Measurements from ENCODE around the gene KRT34. TPM values are rescaled to one million over a fixed set of nuclear protein-coding genes. Genes with fewer than 3 reads are reported as not detected.

Gene KRT34
- total RNA-seq, 1 experiment from 2014 or later, result not detected

GRCh38 chr17:41366070-41366469 lies 16.0 kb downstream of the KRT34 start:
- no peaks in the 10 kb centered on the region for H3K79me2 ChIP-seq (ENCODE audit: insufficient read depth, low read length)
- H3K36me3 ChIP-seq (ENCODE audit: control insufficient read depth in 1 of 2, insufficient read depth in 2 of 2, low read length in 2 of 2), result no peaks in the 10 kb centered on the region
- ATAC-seq, result no peak
- H3K4me2 ChIP-seq (ENCODE audit: low read length), result no peak overlapping the region
- H2AFZ ChIP-seq (ENCODE audit: low read depth, low read length, poor library complexity, severe bottlenecking), result no peak overlapping the region
- peaks cover 0 to 4% of the 10 kb centered on the region in 2 experiments; a peak in 1 of 4 replicates for H3K4me1 ChIP-seq (ENCODE audit: control insufficient read depth in 1 of 2, insufficient read depth in 2 of 2, low read length in 2 of 2)
- ChIA-PET RAD21 (ENCODE audit: low non-redundant PET in 1 of 2, low total read pairs in 2 of 2, uncharacterized antibody in 2 of 2, unreplicated experiment in 2 of 2) (no interaction called here), CTCF (no interaction called here), POLR2A (no interaction called here)
- intact Hi-C loops (cut with micrococcal nuclease), result no loop called here
- BruUV-seq (replicated peaks), result no TSS peak
- no peaks in the 10 kb centered on the region for H4K20me1 ChIP-seq (ENCODE audit: insufficient read depth)
- H3K9me3 ChIP-seq (ENCODE audit: control insufficient read depth in 1 of 2, insufficient read depth in 1 of 2, low read depth in 1 of 2, low read length in 2 of 2), result no peaks in the 10 kb centered on the region
- no peak overlapping the region for H3K27ac ChIP-seq (ENCODE audit: low read depth, low read length)
- DNase-seq (ENCODE audit: low read depth, low spot score), result no peak
- no peaks in the 10 kb centered on the region for H3K9me2 ChIP-seq (ENCODE audit: insufficient read depth)
- H3K9ac ChIP-seq (ENCODE audit: low read length), result no peak overlapping the region
- TF ChIP-seq TCF7L2 (IDR thresholded peaks at IDR 0.05; ENCODE audit: borderline replicate concordance, extremely low read depth, insufficient read depth, insufficient read length) (no peak), SIN3A (IDR thresholded peaks at IDR 0.05; ENCODE audit: low read depth) (no peak), RAD21 (IDR thresholded peaks at IDR 0.05; ENCODE audit: low read depth) (no peak), CTCF (IDR thresholded peaks at IDR 0.05 in 2 of 3, conservative IDR thresholded peaks at IDR 0.05 in 1 of 3; ENCODE audit: borderline replicate concordance in 1 of 3, insufficient read depth in 1 of 3, low read depth in 2 of 3, low read length in 2 of 3) (no peak), ATF3 (IDR thresholded peaks at IDR 0.05) (no peak), SP1 (IDR thresholded peaks at IDR 0.05; ENCODE audit: low read depth) (no peak), POLR2AphosphoS5 (IDR thresholded peaks at IDR 0.05; ENCODE audit: low read depth, low read length) (no peak), JUND (IDR thresholded peaks at IDR 0.05) (no peak), POLR2A (IDR thresholded peaks at IDR 0.05; ENCODE audit: borderline replicate concordance, extremely low read depth, insufficient read depth, insufficient read length) (no peak), EZH2phosphoT487 (IDR thresholded peaks at IDR 0.05; ENCODE audit: borderline replicate concordance) (no peak), FOSL1 (IDR thresholded peaks at IDR 0.05; ENCODE audit: low read depth) (no peak), ZNF274 (IDR thresholded peaks at IDR 0.05; ENCODE audit: low read depth, low read length) (no peak), EZH2 (IDR thresholded peaks at IDR 0.05) (no peak)
- TF ChIP-seq, protein P1, sequence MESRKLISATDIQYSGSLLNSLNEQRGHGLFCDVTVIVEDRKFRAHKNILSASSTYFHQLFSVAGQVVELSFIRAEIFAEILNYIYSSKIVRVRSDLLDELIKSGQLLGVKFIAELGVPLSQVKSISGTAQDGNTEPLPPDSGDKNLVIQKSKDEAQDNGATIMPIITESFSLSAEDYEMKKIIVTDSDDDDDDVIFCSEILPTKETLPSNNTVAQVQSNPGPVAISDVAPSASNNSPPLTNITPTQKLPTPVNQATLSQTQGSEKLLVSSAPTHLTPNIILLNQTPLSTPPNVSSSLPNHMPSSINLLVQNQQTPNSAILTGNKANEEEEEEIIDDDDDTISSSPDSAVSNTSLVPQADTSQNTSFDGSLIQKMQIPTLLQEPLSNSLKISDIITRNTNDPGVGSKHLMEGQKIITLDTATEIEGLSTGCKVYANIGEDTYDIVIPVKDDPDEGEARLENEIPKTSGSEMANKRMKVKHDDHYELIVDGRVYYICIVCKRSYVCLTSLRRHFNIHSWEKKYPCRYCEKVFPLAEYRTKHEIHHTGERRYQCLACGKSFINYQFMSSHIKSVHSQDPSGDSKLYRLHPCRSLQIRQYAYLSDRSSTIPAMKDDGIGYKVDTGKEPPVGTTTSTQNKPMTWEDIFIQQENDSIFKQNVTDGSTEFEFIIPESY (IDR thresholded peaks at IDR 0.05; ENCODE audit: extremely low read depth, insufficient replicate concordance, low read length), result no peak
- no peak overlapping the region for H3K4me3 ChIP-seq (replicated peaks in 1 of 2; ENCODE audit: low read depth in 1 of 2, low read length in 2 of 2)
- H3K27me3 ChIP-seq (ENCODE audit: insufficient read depth, low read length), result no peaks in the 10 kb centered on the region

All from HCT116 (cell line).